ENCODE measurements around the gene STOM. TPM values are rescaled to one million over a fixed set of nuclear protein-coding genes. Genes with fewer than 3 reads are reported as not detected.

The STOM gene
- total and polyA plus RNA-seq, 2 donors (not counting 1 experiment from before 2014, with no cell fraction given): 2.7 to 6.1 TPM

- ATAC-seq (ENCODE audit: low read depth) (no peak), DNase-seq (no peak)
- Histone ChIP-seq H4K20me1 (ENCODE audit: control insufficient read depth, insufficient read depth, low read length, poor library complexity, severe bottlenecking) (no peaks in the 10 kb centered on the region), H3K4me1 (ENCODE audit: control insufficient read depth in 2 of 2, insufficient read depth in 2 of 2, low read length in 2 of 2) (peaks cover 13 to 18% of the 10 kb centered on the region in 2 donors), H3K79me2 (ENCODE audit: control insufficient read depth, insufficient read depth, low read length) (peaks cover 6% of the 10 kb centered on the region), H2AFZ (ENCODE audit: insufficient read depth, low read depth, low read length, poor library complexity, severe bottlenecking) (no peak overlapping the region), H3K27me3 (replicated peaks in 1 of 4; ENCODE audit: control extremely low read depth in 1 of 4, control insufficient read depth in 3 of 4, insufficient read depth in 4 of 4, low read length in 3 of 4) (peaks cover 0 to 5% (median 2%) of the 10 kb centered on the region in 4 experiments), H3K36me3 (replicated peaks in 1 of 2; ENCODE audit: control extremely low read depth in 1 of 2, control insufficient read depth in 1 of 2, extremely low read depth in 1 of 2, insufficient read depth in 2 of 2, low read length in 1 of 2) (peaks cover 0 to 23% of the 10 kb centered on the region in 2 experiments), H3K9me3 (ENCODE audit: control extremely low read depth in 1 of 3, control insufficient read depth in 2 of 3, insufficient read depth in 1 of 3, low read length in 2 of 3) (peaks cover 0 to 4% (median 0%) of the 10 kb centered on the region in 3 donors), H3K4me3 (ENCODE audit: control extremely low read depth in 1 of 5, extremely low read depth in 1 of 5, insufficient read depth in 1 of 5, low read depth in 2 of 5, low read length in 4 of 5) (no peak overlapping the region), H3K4me2 (replicated peaks; ENCODE audit: low read depth, low read length, poor library complexity, severe bottlenecking) (no peak overlapping the region), H3K27ac (ENCODE audit: low read length in 2 of 2) (no peak overlapping the region), H3K9ac (ENCODE audit: low read length) (no peak overlapping the region)
- peaks cover 14% of the 10 kb centered on the region for H3K4me1 Mint-ChIP-seq
- 100% methylated on average over 1 of the region's 3 CpGs for WGBS (ENCODE audit: insufficient coverage)
- peaks cover 4% of the 10 kb centered on the region for H3K27me3 Mint-ChIP-seq
- POLR2A ChIA-PET: interaction anchor here (0.7 kb wide), 1 partner anchor 16 kb away, joined by 3 read pairs; no protein-coding TSS in a partner anchor
- no peak for TF ChIP-seq EZH2 (IDR thresholded peaks at IDR 0.05; ENCODE audit: borderline replicate concordance, insufficient read depth, low read depth, low read length, poor library complexity, severe bottlenecking)
- TF ChIP-seq CTCF (IDR thresholded peaks at IDR 0.05): no peak
- no peak overlapping the region for H3K4me3 Mint-ChIP-seq
- CTCF ChIA-PET: interaction anchor here (0.6 to 5.3 kb wide), 4 partner anchors 16 to 510 kb away, joined by 3 to 27 read pairs (median 4); no protein-coding TSS in a partner anchor
- intact Hi-C loops (cut with micrococcal nuclease): no loop called here
- no peaks in the 10 kb centered on the region for H3K9me3 Mint-ChIP-seq (ENCODE audit: insufficient read depth)
- no peak overlapping the region for H3K27ac Mint-ChIP-seq
These were observed 66.3 kb downstream of the STOM start for GRCh38 chr9:121303456-121304451.

Data from B cell (primary cell).